GM03348 (cell line): ENCODE results near the gene EFCAB6.
"Not testable (repeated sequence)": the region's sequence is repeated elsewhere in the genome, so short reads cannot be mapped to it uniquely, and the experiment has no call there.

Source experiments
- DNase-seq: peaks from one replicate; pipeline ENCODE4 v3.0.0; 2012; ENCODE audit warnings: low spot score

EFCAB6 gene

GRCh38 chr22:43706571-43707328 lies 105.4 kb downstream of the EFCAB6 start:
- DNase-seq: no peak

- DNase-seq: no peak
Measured at GRCh38 chr22:43706151-43706550, 106.0 kb downstream of the EFCAB6 start.

GRCh38 chr22:43704051-43704450 lies 108.1 kb downstream of the EFCAB6 start:
- no peak for DNase-seq

- DNase-seq: no peak
Measured at GRCh38 chr22:43698403-43698802, 113.7 kb downstream of the EFCAB6 start.

- no peak for DNase-seq
Measured at GRCh38 chr22:43697894-43698293, 114.2 kb downstream of the EFCAB6 start.

- DNase-seq: no peak
Measured at GRCh38 chr22:43693249-43693648, 118.9 kb downstream of the EFCAB6 start.

- DNase-seq: no peak
Measured at GRCh38 chr22:43689356-43689755, 122.7 kb downstream of the EFCAB6 start.

GRCh38 chr22:43682851-43683250 lies 129.3 kb downstream of the EFCAB6 start:
- DNase-seq: no peak

- DNase-seq: no peak
Measured at GRCh38 chr22:43681731-43682360, 130.3 kb downstream of the EFCAB6 start.

- no peak for DNase-seq
Measured at GRCh38 chr22:43670513-43670912, 141.6 kb downstream of the EFCAB6 start.

GRCh38 chr22:43669190-43669589 lies 142.9 kb downstream of the EFCAB6 start:
- DNase-seq: no peak

GRCh38 chr22:43667656-43668055 lies 144.4 kb downstream of the EFCAB6 start:
- no peak for DNase-seq

GRCh38 chr22:43666457-43666856 lies 145.6 kb downstream of the EFCAB6 start:
- no peak for DNase-seq

GRCh38 chr22:43658823-43659222 lies 153.3 kb downstream of the EFCAB6 start:
- no peak for DNase-seq

GRCh38 chr22:43656581-43656980 lies 155.5 kb downstream of the EFCAB6 start:
- DNase-seq: not testable (repeated sequence)

GRCh38 chr22:43654271-43654670 lies 157.8 kb downstream of the EFCAB6 start:
- DNase-seq: no peak

GRCh38 chr22:43652845-43653244 lies 159.3 kb downstream of the EFCAB6 start:
- no peak for DNase-seq

- no peak for DNase-seq
Measured at GRCh38 chr22:43643387-43643786, 168.7 kb downstream of the EFCAB6 start.

GRCh38 chr22:43642319-43643206 lies 169.5 kb downstream of the EFCAB6 start:
- no peak for DNase-seq

- DNase-seq: no peak
Measured at GRCh38 chr22:43639228-43639948, 172.7 kb downstream of the EFCAB6 start.

- no peak for DNase-seq
Measured at GRCh38 chr22:43637275-43638260, 174.5 kb downstream of the EFCAB6 start.
